GM12874 (cell line): ENCODE data around the gene OGN.

ENCODE experiments used
- CTCF ChIP-seq: IDR thresholded peaks from 2 replicates; pipeline ENCODE4 v1.5.1; 2011; ENCODE audit warnings: low read depth, mild to moderate bottlenecking, control low read depth, low read length, moderate library complexity; ENCODE audit not compliant: insufficient read depth

The OGN gene

GRCh38 chr9:92404042-92404836 is at the start of gene OGN:
Gene OGN (minus strand): TSS chr9:92404578. CDS start chr9:92403407, 1,171 bp downstream.
- TF ChIP-seq CTCF: no peak

DNA sequence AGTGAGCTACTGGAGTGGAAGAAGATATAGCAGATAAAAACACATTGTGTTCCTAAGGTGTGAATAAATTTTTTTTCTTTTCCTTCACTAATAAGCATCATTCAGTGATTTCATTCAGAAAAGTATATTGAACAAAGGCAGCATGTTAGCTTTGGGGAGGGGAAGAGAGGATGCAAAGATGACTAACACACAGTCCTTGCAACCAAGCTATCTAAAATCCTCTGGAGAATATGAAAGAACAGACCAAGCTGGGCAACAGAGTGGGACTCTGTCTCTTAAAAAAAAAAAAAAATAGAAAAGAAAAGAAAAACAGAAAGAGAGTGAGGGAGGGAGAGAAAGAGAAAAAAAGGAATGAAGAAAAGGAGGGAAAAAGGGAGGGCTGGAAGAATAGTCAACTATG is 42.2 kb upstream of the OGN start:
- no peak for TF ChIP-seq CTCF

- TF ChIP-seq CTCF: no peak
Observed at GRCh38 chr9:92444841-92445240, 40.5 kb upstream of the OGN start.

DNA sequence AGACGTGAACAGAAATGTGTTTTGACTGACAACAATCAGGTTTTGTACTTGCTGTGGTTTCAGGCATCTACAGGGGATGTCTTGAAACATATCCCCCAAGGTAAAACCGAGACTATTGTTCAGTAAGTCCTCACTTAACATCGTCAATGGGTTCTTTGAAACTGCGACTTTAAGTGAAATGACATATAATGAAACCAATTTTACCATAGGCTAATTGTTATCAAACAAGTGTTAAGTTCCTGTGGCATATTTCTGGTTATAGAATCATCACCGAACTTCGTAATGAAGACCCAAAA is 36.3 kb upstream of the OGN start:
- no peak for TF ChIP-seq CTCF

DNA sequence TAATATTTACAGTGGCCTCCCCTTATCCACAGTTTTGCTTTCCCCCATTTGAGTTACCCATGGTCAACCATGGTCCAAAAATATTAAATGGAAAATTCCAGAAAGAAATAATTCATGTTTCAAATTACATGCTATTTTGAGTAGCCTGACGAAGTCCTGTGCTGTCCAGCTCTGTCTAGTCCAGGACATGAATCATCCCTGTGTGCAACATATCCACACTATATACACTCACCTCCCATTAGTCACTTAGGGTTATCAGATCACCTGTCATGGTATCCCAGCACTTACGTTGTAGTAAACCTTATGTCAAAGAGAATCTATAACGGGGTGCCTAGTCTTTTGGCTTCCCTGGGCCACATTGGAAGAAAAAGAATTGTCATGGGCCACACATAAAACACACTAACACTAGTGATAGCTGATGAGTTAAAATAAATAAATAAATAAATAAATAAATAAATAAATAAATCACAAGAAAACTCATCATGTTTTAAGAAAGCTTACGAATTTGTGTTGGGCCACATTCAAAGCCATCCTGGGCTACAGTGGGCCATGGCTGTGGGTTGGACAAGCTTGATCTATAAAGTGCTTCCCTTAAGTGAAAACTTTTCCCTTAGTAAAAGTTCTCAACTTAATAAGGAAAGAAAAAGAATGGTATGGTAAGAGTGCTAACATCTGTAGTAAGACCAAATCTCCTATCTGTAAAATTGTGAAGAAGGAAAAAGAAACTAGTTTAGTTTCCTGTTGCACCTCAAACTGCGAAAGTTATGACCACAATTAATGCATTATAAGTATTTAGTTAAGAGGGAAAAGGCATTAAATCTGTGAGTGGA is 35.8 kb upstream of the OGN start:
- no peak for TF ChIP-seq CTCF

DNA sequence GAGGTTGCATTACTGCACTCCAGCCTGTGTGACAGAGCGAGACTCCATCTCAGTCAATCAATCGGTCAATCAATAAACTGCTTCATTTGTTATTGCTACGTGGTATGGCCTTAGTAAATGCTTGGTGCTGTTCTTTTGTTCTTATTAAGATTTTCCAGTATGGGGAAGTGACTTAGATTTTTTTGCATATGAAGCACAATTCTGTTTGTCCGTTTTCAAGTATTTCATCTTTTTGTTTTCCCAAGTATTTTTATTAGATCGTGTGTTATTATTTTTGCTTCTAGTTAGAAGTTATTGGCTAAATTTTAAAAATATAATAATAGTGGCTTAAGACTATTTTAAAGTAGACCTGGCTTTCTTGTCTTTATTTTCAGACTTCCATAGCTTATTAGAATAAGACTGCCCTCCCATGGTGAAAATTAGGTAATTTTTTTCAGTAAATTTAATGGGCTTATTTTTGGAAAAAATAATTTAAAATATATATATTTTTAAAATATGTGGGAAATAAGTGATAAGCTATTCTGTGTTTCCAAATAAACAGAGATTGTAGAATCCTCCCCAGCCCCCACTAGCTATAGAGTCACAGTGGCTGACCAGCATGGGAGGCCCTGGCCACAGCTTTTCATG is 34.6 kb upstream of the OGN start:
- TF ChIP-seq CTCF: no peak

DNA sequence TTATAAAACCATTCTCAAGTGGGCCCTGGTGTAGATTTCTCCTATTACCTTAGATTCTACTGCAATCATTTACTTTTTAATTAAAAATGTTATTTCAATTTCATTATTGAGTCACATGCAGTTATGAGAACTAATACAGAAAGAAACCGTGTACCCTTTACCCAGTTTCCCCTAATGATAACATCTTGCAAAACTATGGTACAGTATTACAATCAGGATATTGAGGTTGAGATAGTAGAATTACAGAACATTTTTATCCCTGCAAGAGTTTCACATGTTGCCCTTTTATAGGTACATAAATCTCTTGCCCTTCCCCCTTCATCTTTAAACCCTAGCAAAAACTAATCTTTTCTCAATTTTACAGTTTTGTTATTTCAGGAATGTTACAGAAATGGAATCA is 30.9 kb upstream of the OGN start:
- TF ChIP-seq CTCF: no peak
